Measurements from ENCODE around the gene THEM5.
"Not testable (repeated sequence)": the region's sequence is repeated elsewhere in the genome, so short reads cannot be mapped to it uniquely, and the experiment has no call there.

The THEM5 gene

GRCh38 chr1:151853411-151853943, at the start of gene THEM5:
TSS of gene THEM5 (minus strand) at chr1:151853712. CDS start at chr1:151853565, 147 bp downstream.
- H3K4me3 ChIP-seq (ENCODE audit: low read depth, low read length): no peak within 1 kb of the TSS
- TF ChIP-seq, protein P1, sequence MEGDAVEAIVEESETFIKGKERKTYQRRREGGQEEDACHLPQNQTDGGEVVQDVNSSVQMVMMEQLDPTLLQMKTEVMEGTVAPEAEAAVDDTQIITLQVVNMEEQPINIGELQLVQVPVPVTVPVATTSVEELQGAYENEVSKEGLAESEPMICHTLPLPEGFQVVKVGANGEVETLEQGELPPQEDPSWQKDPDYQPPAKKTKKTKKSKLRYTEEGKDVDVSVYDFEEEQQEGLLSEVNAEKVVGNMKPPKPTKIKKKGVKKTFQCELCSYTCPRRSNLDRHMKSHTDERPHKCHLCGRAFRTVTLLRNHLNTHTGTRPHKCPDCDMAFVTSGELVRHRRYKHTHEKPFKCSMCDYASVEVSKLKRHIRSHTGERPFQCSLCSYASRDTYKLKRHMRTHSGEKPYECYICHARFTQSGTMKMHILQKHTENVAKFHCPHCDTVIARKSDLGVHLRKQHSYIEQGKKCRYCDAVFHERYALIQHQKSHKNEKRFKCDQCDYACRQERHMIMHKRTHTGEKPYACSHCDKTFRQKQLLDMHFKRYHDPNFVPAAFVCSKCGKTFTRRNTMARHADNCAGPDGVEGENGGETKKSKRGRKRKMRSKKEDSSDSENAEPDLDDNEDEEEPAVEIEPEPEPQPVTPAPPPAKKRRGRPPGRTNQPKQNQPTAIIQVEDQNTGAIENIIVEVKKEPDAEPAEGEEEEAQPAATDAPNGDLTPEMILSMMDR (IDR thresholded peaks at IDR 0.05; ENCODE audit: borderline replicate concordance, insufficient read depth, low read depth, low read length): no peak

DNA sequence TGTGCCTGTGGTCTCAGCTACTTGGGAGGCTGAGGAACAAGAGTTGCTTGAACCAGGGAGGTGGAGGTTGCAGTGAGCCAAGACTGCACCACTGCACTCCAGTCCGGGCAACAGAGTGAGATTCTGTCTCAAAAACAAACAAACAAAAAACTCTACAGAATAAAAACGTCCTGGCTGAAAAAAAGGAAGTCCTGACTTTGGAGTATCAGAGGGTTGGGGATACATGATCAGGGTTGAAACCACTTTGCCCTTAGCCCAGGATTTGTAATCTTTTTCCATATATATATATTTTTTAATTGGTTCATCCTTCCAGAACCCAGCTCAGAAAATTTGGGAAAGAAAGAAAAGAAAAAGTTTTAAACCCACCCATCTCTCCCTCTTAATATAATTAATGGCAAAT, 49.3 kb upstream of the THEM5 start:
- TF ChIP-seq, protein P1 (IDR thresholded peaks at IDR 0.05; ENCODE audit: borderline replicate concordance, insufficient read depth, low read depth, low read length): no peak
- no peak overlapping the region for H3K4me3 ChIP-seq (ENCODE audit: low read depth, low read length)

GRCh38 chr1:151900804-151901203, 47.3 kb upstream of the THEM5 start:
- not testable (repeated sequence) for H3K4me3 ChIP-seq (ENCODE audit: low read depth, low read length)

GRCh38 chr1:151898519-151898991, 45.0 kb upstream of the THEM5 start:
- TF ChIP-seq, protein P1 (IDR thresholded peaks at IDR 0.05; ENCODE audit: borderline replicate concordance, insufficient read depth, low read depth, low read length): no peak
- H3K4me3 ChIP-seq (ENCODE audit: low read depth, low read length): no peak overlapping the region

GRCh38 chr1:151897991-151898431, 44.5 kb upstream of the THEM5 start:
- TF ChIP-seq, protein P1 (IDR thresholded peaks at IDR 0.05; ENCODE audit: borderline replicate concordance, insufficient read depth, low read depth, low read length): no peak
- H3K4me3 ChIP-seq (ENCODE audit: low read depth, low read length): no peak overlapping the region

GRCh38 chr1:151893176-151893924, 39.8 kb upstream of the THEM5 start:
- TF ChIP-seq, protein P1 (IDR thresholded peaks at IDR 0.05; ENCODE audit: borderline replicate concordance, insufficient read depth, low read depth, low read length): no peak
- no peak overlapping the region for H3K4me3 ChIP-seq (ENCODE audit: low read depth, low read length)

DNA sequence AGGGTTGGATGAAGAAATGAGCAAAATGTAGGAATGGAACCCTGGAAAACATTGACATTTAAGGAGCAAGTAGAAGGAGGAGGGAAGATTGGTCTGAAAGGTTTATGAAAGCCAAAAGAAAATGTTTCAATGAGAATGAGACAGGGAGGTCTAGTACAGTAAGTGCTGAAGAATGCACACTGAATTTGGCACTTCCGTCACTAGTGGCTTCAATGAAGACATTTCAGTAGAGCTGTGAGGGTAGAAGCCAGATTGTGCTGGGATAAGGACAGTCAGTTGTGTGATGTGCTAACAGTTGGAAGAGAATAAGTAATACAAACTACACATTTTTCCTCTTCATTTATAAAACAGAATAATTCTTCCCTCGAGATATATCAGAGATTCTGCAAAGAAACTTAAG, 38.7 kb upstream of the THEM5 start:
- TF ChIP-seq, protein P1 (IDR thresholded peaks at IDR 0.05; ENCODE audit: borderline replicate concordance, insufficient read depth, low read depth, low read length): no peak
- no peak overlapping the region for H3K4me3 ChIP-seq (ENCODE audit: low read depth, low read length)
